ENCODE measurements around the gene NRG3.

GRCh38 chr10:82353381-82353780 lies 478.4 kb downstream of the NRG3 start:
- TF ChIP-seq CTCF (IDR thresholded peaks at IDR 0.05): no peak
- TF ChIP-seq POLR2A (IDR thresholded peaks at IDR 0.05): no peak

All from prostate gland (tissue), 2 donors.